Measurements from ENCODE around the gene FAM171A2.
"Not testable (repeated sequence)": the region's sequence is repeated elsewhere in the genome, so short reads cannot be mapped to it uniquely, and the experiment has no call there.

FAM171A2 gene

GRCh38 chr17:44372036-44372435, 8.4 kb upstream of the FAM171A2 start:
- no peaks in the 10 kb centered on the region for H3K9me3 ChIP-seq (ENCODE audit: control insufficient read depth, insufficient read depth, low read length)
- no peak for DNase-seq (ENCODE audit: low read depth, low spot score)
- no CpG with 5 or more reads among the region's 10 CpGs for WGBS (ENCODE audit: insufficient coverage, insufficient read length)
- H3K36me3 ChIP-seq (ENCODE audit: control insufficient read depth, insufficient read depth, low read length): no peaks in the 10 kb centered on the region
- H3K4me1 ChIP-seq (ENCODE audit: control insufficient read depth, insufficient read depth, low read length): peaks cover 5% of the 10 kb centered on the region; the same call in 1 of the 2 replicates
- H3K27me3 ChIP-seq (ENCODE audit: control insufficient read depth, insufficient read depth, low read length): no peaks in the 10 kb centered on the region
- H3K4me3 ChIP-seq (ENCODE audit: low read length): no peak overlapping the region
- no peak overlapping the region for H3K27ac ChIP-seq (ENCODE audit: low read length)

GRCh38 chr17:44369414-44370023, 5.9 kb upstream of the FAM171A2 start:
- H3K9me3 ChIP-seq (ENCODE audit: control insufficient read depth, insufficient read depth, low read length); H3K4me3 ChIP-seq (ENCODE audit: low read length); H3K4me1 ChIP-seq (ENCODE audit: control insufficient read depth, insufficient read depth, low read length); H3K27me3 ChIP-seq (ENCODE audit: control insufficient read depth, insufficient read depth, low read length); DNase-seq (ENCODE audit: low read depth, low spot score); H3K27ac ChIP-seq (ENCODE audit: low read length); H3K36me3 ChIP-seq (ENCODE audit: control insufficient read depth, insufficient read depth, low read length): not testable (repeated sequence)
- no CpG with 5 or more reads among the region's 17 CpGs for WGBS (ENCODE audit: insufficient coverage, insufficient read length)

- WGBS (ENCODE audit: insufficient coverage, insufficient read length): 100% methylated on average over 2 of the region's 42 CpGs
- H3K4me3 ChIP-seq (ENCODE audit: low read length); H3K27ac ChIP-seq (ENCODE audit: low read length); H3K4me1 ChIP-seq (ENCODE audit: control insufficient read depth, insufficient read depth, low read length); H3K36me3 ChIP-seq (ENCODE audit: control insufficient read depth, insufficient read depth, low read length); H3K9me3 ChIP-seq (ENCODE audit: control insufficient read depth, insufficient read depth, low read length); DNase-seq (ENCODE audit: low read depth, low spot score); H3K27me3 ChIP-seq (ENCODE audit: control insufficient read depth, insufficient read depth, low read length): not testable (repeated sequence)
These were observed 5.0 kb upstream of the FAM171A2 start for GRCh38 chr17:44368391-44369243.

- no peak for DNase-seq (ENCODE audit: low read depth, low spot score)
- Histone ChIP-seq H3K36me3 (ENCODE audit: control insufficient read depth, insufficient read depth, low read length) (no peaks in the 10 kb centered on the region), H3K27ac (ENCODE audit: low read length) (no peak overlapping the region), H3K4me1 (ENCODE audit: control insufficient read depth, insufficient read depth, low read length) (peaks cover 4% of the 10 kb centered on the region), H3K27me3 (ENCODE audit: control insufficient read depth, insufficient read depth, low read length) (no peaks in the 10 kb centered on the region), H3K4me3 (ENCODE audit: low read length) (no peak overlapping the region), H3K9me3 (ENCODE audit: control insufficient read depth, insufficient read depth, low read length) (no peaks in the 10 kb centered on the region)
- no CpG with 5 or more reads among the region's 7 CpGs for WGBS (ENCODE audit: insufficient coverage, insufficient read length)
These were observed 3.8 kb upstream of the FAM171A2 start for GRCh38 chr17:44367231-44367979.

GRCh38 chr17:44365051-44365450, 1.4 kb upstream of the FAM171A2 start:
- WGBS (ENCODE audit: insufficient coverage, insufficient read length): no CpG with 5 or more reads among the region's 5 CpGs
- DNase-seq (ENCODE audit: low read depth, low spot score); H3K27ac ChIP-seq (ENCODE audit: low read length); H3K36me3 ChIP-seq (ENCODE audit: control insufficient read depth, insufficient read depth, low read length); H3K27me3 ChIP-seq (ENCODE audit: control insufficient read depth, insufficient read depth, low read length); H3K9me3 ChIP-seq (ENCODE audit: control insufficient read depth, insufficient read depth, low read length); H3K4me3 ChIP-seq (ENCODE audit: low read length): not testable (repeated sequence)
- H3K4me1 ChIP-seq (ENCODE audit: control insufficient read depth, insufficient read depth, low read length): peaks cover 15% of the 10 kb centered on the region

- Histone ChIP-seq H3K27ac (ENCODE audit: low read length) (no peak overlapping the region), H3K36me3 (ENCODE audit: control insufficient read depth, insufficient read depth, low read length) (no peaks in the 10 kb centered on the region), H3K4me3 (ENCODE audit: low read length) (peak overlapping the region; percentile 75), H3K27me3 (ENCODE audit: control insufficient read depth, insufficient read depth, low read length) (no peaks in the 10 kb centered on the region), H3K4me1 (ENCODE audit: control insufficient read depth, insufficient read depth, low read length) (peaks cover 15% of the 10 kb centered on the region), H3K9me3 (ENCODE audit: control insufficient read depth, insufficient read depth, low read length) (no peaks in the 10 kb centered on the region)
- WGBS (ENCODE audit: insufficient coverage, insufficient read length): no CpG with 5 or more reads among the region's 45 CpGs
- DNase-seq (ENCODE audit: low read depth, low spot score): no peak
These were observed 572 bp downstream of the FAM171A2 start for GRCh38 chr17:44362949-44363612.

GRCh38 chr17:44362459-44362948, 1.1 kb downstream of the FAM171A2 start:
- H3K27ac ChIP-seq (ENCODE audit: low read length): no peak overlapping the region
- H3K36me3 ChIP-seq (ENCODE audit: control insufficient read depth, insufficient read depth, low read length): no peaks in the 10 kb centered on the region
- H3K27me3 ChIP-seq (ENCODE audit: control insufficient read depth, insufficient read depth, low read length): no peaks in the 10 kb centered on the region
- DNase-seq (ENCODE audit: low read depth, low spot score): no peak
- WGBS (ENCODE audit: insufficient coverage, insufficient read length): no CpG with 5 or more reads among the region's 11 CpGs
- no peaks in the 10 kb centered on the region for H3K9me3 ChIP-seq (ENCODE audit: control insufficient read depth, insufficient read depth, low read length)
- H3K4me3 ChIP-seq (ENCODE audit: low read length): peak overlapping the region; percentile 75; the same call in 1 of the 2 replicates
- H3K4me1 ChIP-seq (ENCODE audit: control insufficient read depth, insufficient read depth, low read length): peaks cover 15% of the 10 kb centered on the region

GRCh38 chr17:44361292-44362260, 2.1 kb downstream of the FAM171A2 start:
- Histone ChIP-seq H3K36me3 (ENCODE audit: control insufficient read depth, insufficient read depth, low read length) (no peaks in the 10 kb centered on the region), H3K27ac (ENCODE audit: low read length) (no peak overlapping the region), H3K4me3 (ENCODE audit: low read length) (no peak overlapping the region), H3K27me3 (ENCODE audit: control insufficient read depth, insufficient read depth, low read length) (no peaks in the 10 kb centered on the region), H3K9me3 (ENCODE audit: control insufficient read depth, insufficient read depth, low read length) (no peaks in the 10 kb centered on the region), H3K4me1 (ENCODE audit: control insufficient read depth, insufficient read depth, low read length) (peaks cover 15% of the 10 kb centered on the region)
- WGBS (ENCODE audit: insufficient coverage, insufficient read length): no CpG with 5 or more reads among the region's 11 CpGs
- DNase-seq (ENCODE audit: low read depth, low spot score): no peak

GRCh38 chr17:44360826-44361225, 2.8 kb downstream of the FAM171A2 start:
- no peak for DNase-seq (ENCODE audit: low read depth, low spot score)
- no peaks in the 10 kb centered on the region for H3K9me3 ChIP-seq (ENCODE audit: control insufficient read depth, insufficient read depth, low read length)
- H3K36me3 ChIP-seq (ENCODE audit: control insufficient read depth, insufficient read depth, low read length): no peaks in the 10 kb centered on the region
- no peak overlapping the region for H3K4me3 ChIP-seq (ENCODE audit: low read length)
- no peaks in the 10 kb centered on the region for H3K27me3 ChIP-seq (ENCODE audit: control insufficient read depth, insufficient read depth, low read length)
- no CpG with 5 or more reads among the region's 5 CpGs for WGBS (ENCODE audit: insufficient coverage, insufficient read length)
- peaks cover 15% of the 10 kb centered on the region for H3K4me1 ChIP-seq (ENCODE audit: control insufficient read depth, insufficient read depth, low read length)
- H3K27ac ChIP-seq (ENCODE audit: low read length): no peak overlapping the region
